GM13976 (cell line): ENCODE measurements around the gene RPL34.

ENCODE experiments used
- DNase-seq: peaks from one replicate; pipeline ENCODE4 v3.0.0; 2012; ENCODE audit warnings: low spot score
- CTCF ChIP-seq: IDR thresholded peaks from 2 replicates; pipeline ENCODE4 v1.5.1; 2012; ENCODE audit warnings: borderline replicate concordance, mild to moderate bottlenecking; ENCODE audit not compliant: insufficient read depth; ENCODE audit errors: extremely low read depth, missing control alignments, control extremely low read depth
- in situ Hi-C: fragments of 300-500 bp; cut with MboI; formaldehyde crosslinking; loops from one replicate; pipeline ENCODE4 v1.12.0; 2022; ENCODE audit warnings: low sequenced_read_pairs, mixed read lengths, inconsistent platforms; ENCODE audit not compliant: unreplicated experiment

The RPL34 gene

DNA sequence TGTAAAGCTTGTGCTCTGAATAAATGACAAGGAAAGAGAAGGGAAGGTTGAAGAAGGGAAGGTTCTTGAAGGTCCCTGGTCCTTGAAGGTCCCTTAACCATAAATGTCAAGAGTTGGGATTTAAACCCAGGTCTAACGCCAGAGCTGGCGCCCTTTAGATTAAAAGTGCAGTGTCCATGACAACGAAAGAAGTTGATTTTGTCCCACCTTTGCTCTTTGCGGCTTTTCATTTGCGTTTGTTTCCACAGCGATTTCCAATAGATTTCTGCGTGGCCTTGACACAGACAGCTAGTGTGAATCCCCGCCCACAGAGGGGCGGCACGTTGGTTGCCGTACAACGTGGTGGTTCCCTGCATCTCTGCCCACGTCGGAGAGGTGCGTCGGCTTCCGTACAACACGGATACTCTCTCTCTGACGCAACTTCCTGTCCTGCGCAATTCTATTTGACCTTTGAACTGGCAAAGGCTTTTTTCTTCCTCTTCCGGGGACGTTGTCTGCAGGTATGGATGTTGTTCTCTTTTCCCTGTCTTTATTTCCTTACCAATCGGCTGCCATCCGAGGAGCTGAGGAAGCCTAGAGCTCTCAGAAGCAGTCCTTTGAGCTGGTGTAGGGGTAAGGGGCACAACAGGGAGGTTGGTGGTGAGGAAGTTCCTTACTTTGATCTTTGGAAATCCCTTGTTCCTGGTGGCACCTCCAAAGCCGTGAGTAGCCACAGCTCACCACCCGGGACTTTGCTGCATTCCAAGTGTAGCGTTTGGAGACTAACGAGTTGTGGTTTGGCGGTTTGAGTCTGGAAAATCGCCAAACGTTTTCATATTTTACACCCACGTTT, at the start of gene RPL34:
TSS of gene RPL34 (plus strand) at position 476 of the 832 bp plus-strand sequence. CDS start 1,384 bp downstream, outside the sequence.
- in situ Hi-C loops: no loop called here
- no peak for TF ChIP-seq CTCF

DNA sequence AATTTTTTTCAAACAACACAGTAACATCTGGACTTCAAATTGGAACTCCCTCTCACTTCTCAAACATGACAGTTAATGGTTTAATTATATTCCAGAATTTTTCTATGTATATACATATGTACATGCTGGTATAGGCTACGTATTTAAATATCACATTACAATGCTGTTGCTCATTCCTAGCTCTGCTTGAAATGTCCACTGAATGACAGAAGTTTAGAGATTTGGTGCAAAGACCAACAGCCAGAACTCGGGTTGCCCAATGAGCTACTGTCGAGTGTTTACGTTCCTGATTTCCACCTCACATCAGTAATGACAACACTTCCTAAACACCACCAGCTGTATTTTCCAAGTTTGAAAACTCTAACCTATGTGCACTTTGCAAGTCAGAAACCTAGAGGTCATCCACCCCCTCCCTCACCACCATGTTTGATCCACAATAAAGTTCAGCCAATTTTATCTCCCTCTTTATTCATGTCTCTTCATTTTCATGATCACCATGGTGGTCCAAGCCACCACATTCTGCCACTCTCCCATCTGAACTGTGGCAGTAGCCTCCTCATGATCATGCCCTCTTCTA, 49.3 kb upstream of the RPL34 start:
- TF ChIP-seq CTCF: no peak
- DNase-seq: no peak
- in situ Hi-C loops: loop anchor here (10.0 kb wide), 1 partner anchor 546 kb away; no protein-coding TSS in a partner anchor

More for the DNA sequence above, at the start of gene RPL34:
- DNase-seq: peak; percentile 85

GRCh38 chr4:108574402-108574801, 46.0 kb upstream of the RPL34 start:
- TF ChIP-seq CTCF: no peak
- in situ Hi-C loops: loop anchor here (10.0 kb wide), 1 partner anchor 550 kb away; no protein-coding TSS in a partner anchor
- DNase-seq: no peak

DNA sequence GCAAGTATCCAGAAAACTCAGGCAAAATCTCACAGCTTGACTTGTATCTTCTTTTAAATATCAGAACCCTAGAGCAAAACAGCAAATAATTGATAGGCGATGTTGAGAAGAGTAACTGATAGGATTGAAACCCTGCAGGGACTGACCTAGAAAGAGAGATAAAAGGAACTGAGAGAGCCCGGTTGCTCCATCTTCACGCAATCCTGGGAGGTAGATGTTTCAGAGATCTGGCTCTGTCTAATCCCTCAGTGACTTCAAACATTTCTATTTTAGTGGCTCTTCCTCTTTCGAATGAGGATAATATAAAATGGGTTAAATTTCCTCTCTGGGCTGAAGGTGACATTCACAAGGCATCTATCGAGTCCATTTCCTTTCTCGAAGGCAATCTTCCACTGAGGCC, 39.3 kb upstream of the RPL34 start:
- in situ Hi-C loops: no loop called here
- DNase-seq: no peak
- no peak for TF ChIP-seq CTCF

DNA sequence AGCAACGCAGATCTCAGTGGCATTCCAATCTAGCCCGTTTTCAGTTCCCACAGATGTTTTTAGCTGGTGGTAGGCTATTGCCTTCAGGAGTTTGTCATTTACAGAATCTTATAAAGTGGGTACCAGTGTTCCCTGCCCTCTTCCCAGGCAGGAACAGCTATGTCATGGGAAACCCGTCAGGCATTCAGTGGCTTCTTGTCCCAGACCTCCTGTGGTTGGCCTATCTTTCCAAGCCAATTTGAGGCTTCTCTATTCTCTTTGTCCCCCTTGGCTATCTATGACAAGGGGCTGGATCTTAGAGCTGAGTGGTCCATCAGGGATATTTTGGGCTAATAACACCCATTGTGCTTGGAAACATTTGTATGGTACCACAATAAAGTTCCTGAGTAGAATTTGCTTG, 33.6 kb upstream of the RPL34 start:
- TF ChIP-seq CTCF: no peak
- in situ Hi-C loops: no loop called here
- no peak for DNase-seq

DNA sequence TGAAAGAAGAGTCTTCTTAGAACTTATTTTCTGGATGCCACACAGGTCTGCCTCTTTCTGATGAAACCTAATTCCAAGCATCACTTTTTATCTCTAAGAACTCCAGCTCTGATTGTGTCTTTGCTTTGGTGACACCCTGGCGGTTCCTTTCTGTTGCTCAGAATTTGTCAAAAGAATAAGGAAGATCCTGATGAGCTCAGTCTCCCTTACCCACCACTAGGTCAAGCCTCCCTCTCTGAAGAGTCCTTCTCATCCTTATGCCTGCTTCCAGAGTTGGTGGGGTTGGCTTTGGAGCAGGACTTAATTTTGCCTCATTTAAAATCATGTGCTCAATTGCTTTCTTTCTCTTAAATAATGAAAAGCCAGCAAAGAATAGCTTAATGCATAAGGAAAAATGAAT, 31.5 kb upstream of the RPL34 start:
- TF ChIP-seq CTCF: no peak
- in situ Hi-C loops: no loop called here
- DNase-seq: no peak
